Spleen (tissue), 11 donors: ENCODE results near the gene INO80D. TPM values are rescaled to one million over a fixed set of nuclear protein-coding genes. Genes with fewer than 3 reads are reported as not detected.
A peak's percentile ranks its signal among the peaks of the same experiment; 100 is the strongest.

Experiments used
- DNase-seq: peaks from one replicate; pipeline ENCODE4 v3.0.0-alpha.2; 2020
- H3K27ac ChIP-seq, 8 donors: fragments of 200-600 bp; sonication (generic) in 7 of 8; 1 replicate in 4 of 8; 2 replicates in 4 of 8; pipeline versions ENCODE4 v1.5.0 to v1.8.0; 2016 to 2021; ENCODE audit warnings: inconsistent platforms in 4 of 8, mild to moderate bottlenecking in 4 of 8, moderate library complexity in 1 of 8
- H3K27me3 ChIP-seq, 7 donors: fragments of 200-600 bp; sonication (generic) in 6 of 7; replicated peaks in 1 of 7; 1 replicate in 4 of 7; 2 replicates in 3 of 7; pipeline versions ENCODE4 v1.5.0 to v1.8.0; 2016 to 2021; ENCODE audit warnings: inconsistent platforms in 3 of 7, mild to moderate bottlenecking in 1 of 7
- H3K36me3 ChIP-seq, 6 donors: fragments of 200-600 bp; sonication (generic) in 5 of 6; 1 replicate in 4 of 6; 2 replicates in 2 of 6; pipeline versions ENCODE4 v1.5.0 to v1.8.0; 2016 to 2021; ENCODE audit warnings: inconsistent platforms in 2 of 6
- H3K4me1 ChIP-seq, 6 donors: fragments of 200-600 bp; sonication (generic) in 5 of 6; 1 replicate in 3 of 6; 2 replicates in 3 of 6; pipeline versions ENCODE4 v1.5.0 to v1.8.0; 2016 to 2021; ENCODE audit warnings: inconsistent platforms in 3 of 6
- H3K4me3 ChIP-seq, 8 donors: fragments of 200-600 bp; sonication (generic) in 7 of 8; 1 replicate in 4 of 8; 2 replicates in 4 of 8; pipeline versions ENCODE4 v1.5.0 to v1.8.0; 2016 to 2021; ENCODE audit warnings: inconsistent platforms in 4 of 8, mild to moderate bottlenecking in 4 of 8, moderate library complexity in 2 of 8
- H3K9me3 ChIP-seq, 8 donors: fragments of 200-600 bp; sonication (generic) in 7 of 8; 1 replicate in 4 of 8; 2 replicates in 4 of 8; pipeline versions ENCODE4 v1.5.0 to v1.8.0; 2016 to 2021; ENCODE audit warnings: inconsistent platforms in 4 of 8
- CTCF ChIP-seq, 11 experiments: fragments of 200-600 bp in 7 of 11; fragments of 450-650 bp in 4 of 11; sonication (generic) in 4 of 11; IDR thresholded peaks in 8 of 11; conservative IDR thresholded peaks in 3 of 11; 1 replicate in 7 of 11; 2 replicates in 4 of 11; pipeline versions ENCODE4 v1.4.0 to v1.8.0; 2016 to 2021; ENCODE audit warnings: antibody characterized with exemption in 11 of 11, inconsistent platforms in 4 of 11, mild to moderate bottlenecking in 1 of 11
- POLR2A ChIP-seq, 3 donors: fragments of 450-650 bp; IDR thresholded peaks; one replicate each; pipeline ENCODE4 v1.5.1; 2017; ENCODE audit warnings: antibody characterized with exemption in 3 of 3, mild to moderate bottlenecking in 1 of 3
- POLR2AphosphoS5 ChIP-seq, 3 donors: sonication (generic); formaldehyde crosslinking; IDR thresholded peaks; one replicate each; pipeline ENCODE4 v1.5.1; 2017; ENCODE audit warnings: antibody characterized with exemption in 3 of 3
- whole genome bisulfite sequencing, 5 donors: extraction: QIAGEN DNeasy Blood & Tissue Kit in 3 of 5; methylation state at CpG; one replicate each; pipeline versions ENCODE4 v1.1.5 to v1.1.7; 2013 to 2018; 5-methylcytosine and 5-hydroxymethylcytosine counted together
- intact Hi-C: fragments of 100-400 bp; cut with DNase I; formaldehyde crosslinking; loops from one replicate; pipeline ENCODE4 v1.15.0; 2023; ENCODE audit warnings: low total_unique reads
- polyA plus RNA-seq, 3 donors: library from polyadenylated mRNA; stranded (reverse); fragments of 200-250 nt; gene quantifications; one replicate each; pipeline ENCODE4 v1.2.1, GENCODE V29; 2013
- total RNA-seq, 7 donors: library from RNA; depleted of rRNA in 3 of 7; stranded (reverse); fragments of >200 nt in 3 of 7; fragmentation: NEBNext Ultra II Directional in 4 of 7; extraction: Animal tissue kit (Norgen Biotek cat#: 25700) in 4 of 7; gene quantifications; one replicate each; pipeline versions ENCODE4 v1.1.0 to v1.2.1, GENCODE V29; 2016 to 2021
- donor health status: healthy with polysubstance abuse.
- donor health status: DM: no; HTN: no; CAD: no; lungs with moderate emphysema.
- donor health status: DM: no; HTN: no; CAD: no.
- donor health status: Bipolar disorder and iron deficiency.
- donor health status: healthy.
- donor health status: DM: no; HTN: no; CAD: no.
- donor health status: DM: yes; HTN: yes; CAD: no.

INO80D gene
- total and polyA plus RNA-seq, 10 donors, result 1.6 to 39.8 (median 29.1) TPM

GRCh38 chr2:205948883-205949282 is 137.1 kb downstream of the INO80D start:
- Histone ChIP-seq H3K27ac (no peak overlapping the region), H3K4me3 (no peak overlapping the region), H3K9me3 (peaks cover 0 to 10% (median 7%) of the 10 kb centered on the region in 8 donors), H3K36me3 (no peaks in the 10 kb centered on the region), H3K27me3 (peaks cover 0 to 10% (median 0%) of the 10 kb centered on the region in 7 donors), H3K4me1 (peaks cover 0 to 45% (median 27%) of the 10 kb centered on the region in 6 donors)
- WGBS, 5 donors, result 61 to 82% (median 71%) methylated on average over 7 of the region's 7 CpGs
- intact Hi-C loops, result no loop called here
- DNase-seq, result no peak
- TF ChIP-seq CTCF (IDR thresholded peaks at IDR 0.05 in 8 of 11, conservative IDR thresholded peaks at IDR 0.05 in 3 of 11) (no peak), POLR2A (IDR thresholded peaks at IDR 0.05) (no peak), POLR2AphosphoS5 (IDR thresholded peaks at IDR 0.05) (no peak)

GRCh38 chr2:205948496-205948837 is 137.5 kb downstream of the INO80D start:
- Histone ChIP-seq H3K36me3 (no peaks in the 10 kb centered on the region), H3K9me3 (peaks cover 0 to 10% (median 7%) of the 10 kb centered on the region in 8 donors), H3K27ac (peak overlapping the region in 3 of 8 donors; percentile 55 to 68 (median 56)), H3K4me1 (peaks cover 0 to 45% (median 27%) of the 10 kb centered on the region in 6 donors), H3K27me3 (peaks cover 0 to 10% (median 0%) of the 10 kb centered on the region in 7 donors), H3K4me3 (no peak overlapping the region)
- 63 to 92% (median 78%) methylated on average over 5 of the region's 5 CpGs for WGBS, 5 donors
- DNase-seq, result no peak
- intact Hi-C loops, result no loop called here
- TF ChIP-seq POLR2AphosphoS5 (IDR thresholded peaks at IDR 0.05) (no peak), CTCF (IDR thresholded peaks at IDR 0.05 in 8 of 11, conservative IDR thresholded peaks at IDR 0.05 in 3 of 11) (no peak), POLR2A (IDR thresholded peaks at IDR 0.05) (no peak)

- Histone ChIP-seq H3K27me3 (peaks cover 0 to 10% (median 0%) of the 10 kb centered on the region in 7 donors), H3K4me3 (no peak overlapping the region), H3K4me1 (peaks cover 0 to 45% (median 27%) of the 10 kb centered on the region in 6 donors), H3K36me3 (no peaks in the 10 kb centered on the region), H3K27ac (peak overlapping the region in 4 of 8 donors; percentile 4 to 68 (median 56)), H3K9me3 (peaks cover 0 to 7% (median 5%) of the 10 kb centered on the region in 8 donors)
- TF ChIP-seq POLR2AphosphoS5 (IDR thresholded peaks at IDR 0.05), result no peak
- TF ChIP-seq POLR2A (IDR thresholded peaks at IDR 0.05), result no peak
- peak; percentile 71 to 95 (median 90) for TF ChIP-seq CTCF (IDR thresholded peaks at IDR 0.05 in 8 of 11, conservative IDR thresholded peaks at IDR 0.05 in 3 of 11)
- DNase-seq, result peak; percentile 81
- intact Hi-C loops, result no loop called here
- 21 to 27% (median 22%) methylated on average over 15 of the region's 15 CpGs for WGBS, 5 donors
Observed at GRCh38 chr2:205947621-205948495, 138.1 kb downstream of the INO80D start.

- H3K27me3 ChIP-seq, result peaks cover 0 to 10% (median 0%) of the 10 kb centered on the region in 7 donors
- TF ChIP-seq POLR2AphosphoS5 (IDR thresholded peaks at IDR 0.05), result no peak
- no peak for TF ChIP-seq POLR2A (IDR thresholded peaks at IDR 0.05)
- TF ChIP-seq CTCF (IDR thresholded peaks at IDR 0.05 in 8 of 11, conservative IDR thresholded peaks at IDR 0.05 in 3 of 11), result no peak
- intact Hi-C loops, result no loop called here
- H3K36me3 ChIP-seq, result no peaks in the 10 kb centered on the region
- H3K4me3 ChIP-seq, result no peak overlapping the region
- WGBS, 5 donors, result 51 to 67% (median 56%) methylated on average over 7 of the region's 7 CpGs
- peak overlapping the region in 2 of 8 donors; percentile 39 to 68 for H3K27ac ChIP-seq
- H3K9me3 ChIP-seq, result peaks cover 0 to under 1% (median 0%) of the 10 kb centered on the region in 8 donors
- peaks cover 0 to 45% (median 27%) of the 10 kb centered on the region in 6 donors for H3K4me1 ChIP-seq
- DNase-seq, result no peak
Observed at GRCh38 chr2:205946226-205946625, 139.7 kb downstream of the INO80D start.
